Thyroid gland (tissue), 4 donors: Measurements from ENCODE around the gene FN3K.

Experiments used
- CTCF ChIP-seq, 6 experiments: fragments of 200-600 bp in 3 of 6; fragments of 450-650 bp in 3 of 6; sonication (generic) in 3 of 6; IDR thresholded peaks; one replicate each; pipeline ENCODE4 v1.5.1; 2016 to 2019; ENCODE audit warnings: antibody characterized with exemption in 6 of 6, mild to moderate bottlenecking in 2 of 6, inconsistent platforms in 1 of 6, moderate library complexity in 1 of 6
- POLR2A ChIP-seq, 2 donors: fragments of 450-650 bp; IDR thresholded peaks; one replicate each; pipeline ENCODE4 v1.6.1; 2017; ENCODE audit warnings: antibody characterized with exemption in 2 of 2, mild to moderate bottlenecking in 2 of 2, moderate library complexity in 1 of 2

DNA sequence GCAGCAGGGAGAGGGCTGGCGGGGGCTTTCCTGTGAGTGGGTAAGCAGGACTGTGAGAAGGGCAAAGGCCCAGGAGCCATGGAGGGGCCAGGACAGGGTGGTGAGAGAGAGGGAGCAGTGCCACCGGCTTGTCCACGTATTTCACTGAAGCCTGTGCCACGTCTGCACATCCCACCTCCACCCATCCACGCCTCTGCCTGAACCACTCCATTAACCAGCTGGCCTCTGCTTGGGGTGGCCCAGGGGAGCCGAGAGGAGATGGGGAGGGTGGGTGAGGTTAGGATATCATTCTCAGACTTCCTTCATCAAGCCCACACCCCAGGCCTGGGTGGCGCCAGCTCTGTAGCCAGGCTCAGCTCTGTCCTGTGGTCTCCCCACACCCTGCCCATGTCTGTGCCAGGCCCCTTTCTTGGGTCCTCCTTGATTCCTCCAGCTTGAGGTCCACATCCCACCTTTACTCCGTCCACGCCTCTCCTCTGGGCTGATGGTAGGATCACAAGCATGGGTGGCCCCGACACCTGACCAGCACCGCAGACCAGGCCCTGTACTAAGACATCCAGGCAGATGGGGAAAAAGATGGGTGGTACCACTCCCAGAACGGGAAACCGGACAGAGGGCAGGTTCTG lies 3.2 kb upstream of the FN3K start:
- TF ChIP-seq CTCF (IDR thresholded peaks at IDR 0.05) (no peak), POLR2A (IDR thresholded peaks at IDR 0.05) (no peak)
